HG03064 (cell line): ENCODE data around the gene NUP214.
"Not testable (repeated sequence)": the region's sequence is repeated elsewhere in the genome, so short reads cannot be mapped to it uniquely, and the experiment has no call there.

ENCODE experiments used
- ATAC-seq: cut with Tn5 transposase; IDR thresholded peaks from one replicate; pipeline ENCODE4 v1.9.1; 2021; ENCODE audit warnings: low read depth; ENCODE audit not compliant: unreplicated experiment

Gene NUP214

DNA sequence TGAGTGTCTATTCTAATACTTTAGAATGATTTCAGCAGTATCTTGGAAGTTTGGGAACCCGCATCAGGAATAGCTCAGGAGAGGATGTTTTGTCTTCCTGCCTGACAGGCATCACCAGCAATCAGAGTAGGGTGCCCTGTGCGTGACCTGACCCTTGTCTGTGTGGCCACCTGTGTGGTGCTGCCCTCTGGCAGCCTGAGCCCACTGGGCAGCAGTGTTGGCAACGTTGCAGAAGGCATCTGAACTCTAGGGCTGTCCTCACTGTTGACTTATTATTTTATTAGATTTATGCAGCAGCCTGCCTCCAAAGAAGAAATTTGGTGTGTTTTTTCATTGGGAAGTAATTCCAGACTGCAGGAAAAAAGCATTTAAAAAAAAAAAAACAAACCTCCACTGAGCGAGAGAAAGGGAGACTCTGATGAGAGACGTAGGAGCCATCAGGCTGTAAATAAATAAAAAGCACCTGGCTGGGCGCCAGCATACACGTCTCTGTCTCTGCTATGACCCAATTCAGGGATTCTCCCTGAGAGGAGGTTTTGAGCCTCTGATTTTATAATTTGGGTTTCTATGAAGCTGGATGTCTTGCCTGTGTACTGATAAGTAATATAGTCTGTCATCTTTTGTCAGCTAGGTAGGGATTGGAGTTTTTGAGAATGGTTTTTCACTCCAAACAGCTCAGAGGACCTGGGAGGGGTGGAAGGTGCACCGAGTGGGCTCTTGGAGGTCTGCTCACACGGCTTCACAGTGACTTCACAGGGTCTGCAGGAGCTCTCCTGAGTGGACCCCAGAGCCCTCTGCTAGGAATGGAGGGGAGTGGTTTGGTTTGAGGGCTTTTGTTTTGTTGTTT, 101.9 kb downstream of the NUP214 start:
- no peak for ATAC-seq

DNA sequence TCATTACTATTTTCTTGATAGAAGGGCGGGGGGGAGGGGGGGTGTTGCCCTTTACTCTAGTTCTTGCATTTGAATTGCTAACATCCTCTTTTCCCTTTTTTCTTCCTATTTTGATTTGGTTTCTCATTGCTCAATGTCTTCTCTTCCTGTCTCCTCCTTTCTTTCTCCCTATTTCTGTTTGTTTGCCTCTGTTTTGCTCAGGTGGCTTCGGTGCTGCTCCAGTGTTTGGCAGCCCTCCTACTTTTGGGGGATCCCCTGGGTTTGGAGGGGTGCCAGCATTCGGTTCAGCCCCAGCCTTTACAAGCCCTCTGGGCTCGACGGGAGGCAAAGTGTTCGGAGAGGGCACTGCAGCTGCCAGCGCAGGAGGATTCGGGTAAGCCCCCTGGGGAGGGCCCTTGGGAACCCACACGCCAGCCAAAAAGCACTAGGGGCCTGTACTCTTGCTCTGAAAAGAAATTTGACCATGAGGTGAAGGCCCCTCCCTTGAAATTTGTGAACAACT, 102.6 kb downstream of the NUP214 start:
- no peak for ATAC-seq

DNA sequence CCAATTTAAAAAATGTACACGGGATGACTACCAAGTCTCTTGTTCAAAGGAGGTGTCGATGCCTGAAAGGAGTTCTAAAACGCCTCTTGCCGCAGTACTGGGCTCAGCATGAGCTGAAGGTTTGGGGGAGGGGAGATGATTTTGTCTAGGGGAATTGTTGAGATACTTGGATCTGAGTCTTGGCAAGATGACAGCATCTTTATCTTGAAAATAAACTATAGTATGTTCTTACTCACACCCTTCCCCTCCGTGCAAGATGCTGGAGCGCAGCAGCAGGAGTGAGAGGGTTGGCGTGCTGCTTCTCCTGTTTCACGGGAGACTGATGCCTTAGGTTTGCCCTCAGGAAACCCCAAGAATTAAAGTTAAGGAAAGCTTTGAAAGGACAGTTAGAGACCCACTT, 103.6 kb downstream of the NUP214 start:
- ATAC-seq = no peak

DNA sequence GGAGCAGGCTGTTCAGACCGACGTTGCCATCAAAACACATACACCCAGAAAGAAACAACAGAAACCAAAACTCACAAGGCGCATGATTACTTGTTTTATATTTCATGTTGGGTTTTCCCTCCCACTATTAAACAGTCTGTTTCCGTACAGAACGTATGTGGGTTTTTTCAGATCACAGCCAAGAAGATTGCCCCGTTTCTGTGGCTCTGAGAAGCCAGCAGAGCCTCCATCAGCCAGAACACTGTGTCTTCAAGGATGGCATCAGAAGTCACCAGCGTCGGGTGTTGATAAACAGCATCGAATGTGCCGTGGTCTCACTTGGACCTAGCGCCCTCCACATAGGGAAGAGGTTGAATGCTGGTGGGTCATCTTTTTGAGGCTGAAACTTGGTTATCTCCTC, 108.2 kb downstream of the NUP214 start:
- no peak for ATAC-seq

DNA sequence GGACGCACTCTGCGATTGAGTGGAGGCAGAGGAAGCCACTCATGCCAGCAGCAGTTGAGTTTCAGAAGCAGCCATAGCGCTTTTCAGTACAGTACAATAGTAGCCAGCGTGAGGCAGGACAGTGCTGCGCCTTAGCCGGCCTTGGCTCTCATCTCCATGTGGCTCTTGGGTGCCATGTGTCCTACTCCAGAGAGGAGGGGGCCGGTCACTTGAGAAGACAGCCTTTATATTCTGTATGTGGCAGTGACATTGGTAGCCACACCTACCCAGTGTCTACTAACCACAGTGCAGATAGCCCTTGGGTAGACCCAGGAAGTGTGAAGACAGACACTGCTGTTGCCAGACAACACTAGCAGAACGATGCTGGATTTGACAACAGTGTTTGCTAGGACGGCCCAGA, 108.6 kb downstream of the NUP214 start:
- no peak for ATAC-seq

DNA sequence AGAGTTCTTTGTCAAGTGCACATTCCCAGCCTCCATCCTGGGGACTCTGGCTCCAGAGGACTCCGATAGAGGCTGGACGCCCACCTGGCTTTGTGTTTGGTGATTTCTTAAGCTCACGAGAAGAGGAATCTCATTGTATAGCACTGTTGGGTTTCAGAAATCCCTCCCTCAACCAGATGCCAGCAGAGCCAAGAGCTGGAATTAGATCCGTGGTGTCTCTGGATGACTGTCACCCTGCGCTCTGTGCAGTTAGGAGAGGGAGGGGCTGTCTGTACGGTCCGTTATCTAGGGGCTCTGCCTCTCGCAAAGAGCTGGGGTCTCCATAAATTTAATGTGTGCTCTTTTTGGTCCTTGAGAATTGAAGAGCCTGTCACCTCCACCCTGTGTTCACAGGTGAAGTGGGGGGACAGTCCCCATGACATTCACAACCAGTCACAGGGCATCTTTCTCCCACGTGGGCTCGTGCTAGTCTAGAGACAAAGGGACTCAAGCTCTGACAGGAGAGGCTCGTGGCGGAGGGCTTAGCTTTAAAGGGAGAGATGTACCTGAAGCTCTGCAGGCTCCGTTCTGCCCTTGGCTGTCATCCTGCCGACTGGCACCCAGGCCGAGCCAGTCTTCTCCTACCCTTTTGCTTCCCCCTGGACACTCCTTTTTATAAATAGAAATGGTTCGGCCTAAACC, 109.6 kb downstream of the NUP214 start:
- no peak for ATAC-seq

DNA sequence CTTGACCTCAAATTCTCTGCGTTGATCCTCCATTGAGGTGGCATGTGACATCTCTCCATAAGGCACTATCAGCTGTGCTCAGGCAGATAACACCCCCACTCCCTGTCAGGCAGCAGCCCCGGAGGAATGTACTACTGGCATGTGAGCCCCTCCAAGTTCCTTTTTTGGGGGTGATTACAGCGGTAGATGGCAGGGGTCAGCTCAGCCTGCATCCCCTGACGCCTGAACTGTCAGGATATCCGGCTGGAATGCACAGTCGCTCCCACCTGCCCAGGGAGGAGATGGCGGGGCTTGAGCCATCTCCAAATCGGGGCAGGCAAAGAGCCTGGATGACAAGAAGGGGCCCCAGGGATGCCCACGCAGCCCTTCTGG, 110.1 kb downstream of the NUP214 start:
- no peak for ATAC-seq

DNA sequence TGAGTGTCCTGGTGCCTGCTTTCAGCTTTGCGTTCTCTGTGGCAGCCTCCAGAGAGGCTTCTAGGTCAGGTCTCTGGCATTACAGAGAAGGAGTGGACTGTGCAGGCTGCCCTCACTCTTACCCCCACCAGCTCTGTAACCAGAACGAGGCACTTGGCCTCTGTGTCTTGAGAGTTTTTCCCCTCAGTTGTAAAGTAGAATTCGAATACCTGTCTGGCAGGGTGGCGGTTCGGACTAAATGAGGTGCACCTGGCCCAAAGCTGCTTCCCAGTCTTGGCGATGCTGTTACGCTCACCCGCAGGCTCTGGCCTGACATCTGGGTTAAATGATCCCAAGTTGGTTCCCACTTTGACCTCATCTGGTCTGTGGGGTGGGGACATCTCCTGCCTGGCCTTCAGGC, 110.8 kb downstream of the NUP214 start:
- no peak for ATAC-seq

DNA sequence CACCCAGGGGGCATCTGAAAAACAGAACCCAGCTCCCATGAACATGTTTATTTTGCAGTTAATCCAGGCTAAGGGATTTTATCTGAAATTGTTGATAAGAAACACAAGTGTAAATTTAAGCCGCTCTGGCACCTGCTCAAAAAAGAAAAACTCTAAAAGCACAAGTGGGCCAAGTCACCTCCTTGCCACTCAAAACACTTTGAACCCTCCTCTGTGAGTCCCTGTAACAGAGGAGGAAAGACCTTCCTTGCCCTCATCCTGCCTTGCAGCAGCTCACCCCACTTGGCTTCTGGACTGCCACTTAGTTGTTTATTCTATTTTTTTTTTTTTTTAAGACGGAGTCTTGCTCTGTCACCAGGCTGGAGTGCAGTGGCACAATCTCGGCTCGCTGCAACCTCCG, 111.4 kb downstream of the NUP214 start:
- ATAC-seq = no peak

DNA sequence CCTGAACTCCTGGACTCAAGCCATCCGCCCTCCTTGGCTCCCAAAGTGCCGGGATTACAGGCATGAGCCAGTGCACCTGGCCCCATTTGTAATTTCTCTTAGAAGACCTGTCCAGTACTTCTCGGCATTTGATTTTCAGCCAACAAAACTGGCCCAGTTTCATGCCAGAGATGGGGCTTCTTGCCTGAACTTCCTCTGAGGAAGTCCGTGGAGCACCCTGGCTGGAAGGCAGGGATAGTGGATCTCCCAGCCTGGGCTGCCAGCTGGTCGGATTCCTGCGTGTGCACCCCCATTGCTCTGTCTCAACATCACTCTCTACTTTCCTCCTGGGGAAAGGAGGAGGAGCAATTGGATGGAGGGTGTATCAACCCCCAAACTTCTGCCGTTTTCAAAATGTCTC, 111.9 kb downstream of the NUP214 start:
- ATAC-seq = no peak

DNA sequence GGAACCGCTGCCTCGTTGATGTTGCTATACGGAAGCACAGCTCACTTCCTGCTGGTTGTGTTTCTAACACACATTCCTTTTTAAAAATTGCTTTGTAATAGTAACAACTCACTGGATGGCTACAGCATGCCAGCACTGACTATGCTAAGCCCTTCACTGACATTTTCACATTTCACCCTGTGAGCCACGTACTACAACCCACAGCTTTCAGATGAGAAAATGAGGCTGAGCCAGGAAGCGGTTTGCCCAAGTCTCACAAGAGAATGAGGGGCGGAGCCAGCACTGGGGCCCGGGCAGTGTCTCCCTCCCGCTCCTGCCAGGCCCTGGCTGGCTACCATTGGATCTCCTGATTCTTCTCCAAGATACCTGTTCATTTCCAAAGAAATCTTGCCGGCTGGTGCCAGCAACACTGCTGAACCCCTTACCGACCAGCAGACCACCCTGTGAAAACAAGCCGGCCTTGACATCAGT, 112.6 kb downstream of the NUP214 start:
- ATAC-seq = peak; percentile 70

DNA sequence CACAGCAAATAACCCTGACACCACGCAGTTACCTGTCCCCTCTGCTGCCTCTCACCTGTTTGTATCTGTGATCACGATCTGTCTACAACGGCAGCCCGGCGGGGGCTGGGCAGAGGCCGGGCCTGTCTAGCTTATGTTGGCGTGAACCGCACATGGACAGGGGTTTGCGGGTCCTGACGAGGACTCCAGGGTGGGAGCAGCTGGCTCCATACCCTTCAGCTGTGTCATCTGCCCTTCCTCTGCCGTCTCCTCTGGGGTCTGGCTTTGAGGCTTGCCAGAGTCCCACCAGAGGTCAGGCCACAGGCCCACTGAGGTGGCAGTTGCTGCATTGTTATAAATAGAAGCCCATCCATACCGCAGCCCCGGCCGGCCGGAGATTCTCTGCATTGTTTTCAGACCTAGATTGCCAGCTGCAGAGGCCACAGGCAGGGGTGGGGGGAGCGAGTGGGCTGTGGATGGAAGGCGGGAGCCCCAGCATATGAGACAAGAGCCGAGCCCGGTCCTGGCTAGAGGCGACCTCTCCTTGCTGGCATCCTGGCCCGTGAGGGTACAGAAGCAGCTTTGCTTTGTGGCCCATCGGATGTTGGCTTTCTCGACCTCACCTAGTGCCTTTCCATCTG, 113.1 kb downstream of the NUP214 start:
- peak; percentile 16 for ATAC-seq

DNA sequence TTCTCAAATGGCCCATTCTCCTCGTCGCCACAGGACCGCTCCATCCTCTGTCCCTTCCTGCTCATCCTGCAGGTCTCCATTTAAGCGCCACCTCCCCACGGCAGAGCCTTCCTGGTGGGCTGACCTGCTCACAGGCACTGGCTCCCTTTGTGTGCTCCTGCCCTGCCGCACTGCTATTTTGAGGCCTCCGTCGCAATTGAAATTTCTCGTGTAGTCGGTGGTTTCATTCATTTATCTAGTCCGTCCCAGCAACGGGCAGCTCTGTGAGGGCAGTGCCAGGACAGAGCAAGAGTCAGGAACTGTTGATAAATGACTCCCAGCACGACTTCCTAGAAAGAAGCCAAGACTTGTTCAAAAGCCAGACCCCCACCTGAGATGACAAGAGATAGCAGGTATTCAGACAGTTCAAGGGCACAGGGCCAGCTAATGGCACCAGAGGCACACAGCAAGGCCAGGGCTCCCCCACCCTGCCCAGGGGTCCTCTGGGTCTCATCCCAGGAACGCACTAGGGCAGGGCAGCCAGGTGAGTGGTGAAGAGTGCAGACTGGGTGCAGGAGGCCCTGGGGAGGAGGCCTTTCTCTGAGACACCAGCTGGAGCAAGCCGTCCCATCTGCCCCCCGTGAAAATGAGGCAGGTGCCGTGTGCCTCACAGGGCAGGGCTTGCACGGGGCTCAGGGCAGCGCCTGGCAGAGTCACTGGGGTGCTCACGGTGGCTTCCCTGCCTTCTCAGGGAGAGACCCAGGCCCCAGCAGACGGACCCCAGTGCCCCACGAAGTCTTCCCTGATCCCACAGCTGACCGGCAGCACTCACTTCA, 114.0 kb downstream of the NUP214 start:
- no peak for ATAC-seq

DNA sequence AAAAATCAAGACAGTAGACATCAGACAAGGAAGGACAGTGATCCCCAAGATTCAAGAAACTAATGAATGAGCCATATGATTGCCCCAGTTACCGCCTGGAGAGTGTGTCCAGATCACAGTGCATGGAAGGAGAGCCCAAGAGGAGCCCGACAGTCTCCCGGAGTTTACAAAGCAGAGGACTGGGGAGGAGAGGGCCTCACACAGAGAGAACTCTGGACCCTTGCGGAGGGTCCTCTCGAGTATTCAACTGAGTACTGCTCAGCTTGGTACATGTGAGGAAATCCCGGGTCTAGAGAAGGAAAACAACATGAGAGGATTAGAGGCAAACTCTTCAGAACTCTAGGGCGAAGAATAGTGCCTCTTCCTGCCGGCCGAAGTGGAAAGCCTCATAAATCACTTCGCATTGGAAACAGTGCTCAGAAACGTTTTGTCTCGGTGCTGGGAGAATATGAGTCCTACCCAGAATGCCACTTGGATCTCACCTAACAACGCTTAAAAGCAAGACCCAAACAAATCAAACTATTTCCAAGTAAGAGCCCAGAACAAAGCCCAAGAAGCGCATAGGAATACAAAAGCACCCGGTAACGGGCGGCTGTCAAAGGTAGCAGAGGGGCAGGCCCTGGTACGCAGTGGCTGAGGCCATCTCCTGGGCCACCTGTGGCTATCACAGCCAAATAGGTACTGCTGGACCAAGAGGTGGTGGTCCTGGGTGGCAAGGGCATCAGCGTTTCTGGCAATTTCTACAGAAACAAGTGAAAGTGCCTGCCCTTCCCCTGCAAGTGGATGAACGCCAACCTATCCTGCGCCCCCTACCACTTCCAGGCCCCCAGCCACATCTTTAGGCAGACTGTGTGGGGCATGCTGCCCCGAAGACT, 114.9 kb downstream of the NUP214 start:
- no peak for ATAC-seq

DNA sequence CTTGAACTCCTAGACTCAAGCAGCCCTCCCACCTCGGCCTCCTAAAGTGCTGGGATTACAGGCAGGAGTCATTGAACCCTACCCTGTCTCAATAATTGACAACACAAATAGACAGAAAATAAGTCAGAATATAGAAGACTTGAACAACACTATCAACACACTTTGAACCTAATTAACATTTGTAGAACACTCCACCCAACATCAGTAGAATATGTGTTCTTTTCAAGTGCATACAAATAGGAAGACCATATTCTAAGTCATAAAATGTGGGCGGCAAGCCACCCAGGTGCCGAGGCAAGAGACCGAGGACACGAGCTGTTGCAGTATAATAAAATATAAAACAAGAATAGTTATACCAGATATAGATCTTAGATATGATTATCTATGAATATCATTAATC, 118.9 kb downstream of the NUP214 start:
- ATAC-seq = not testable (repeated sequence)

DNA sequence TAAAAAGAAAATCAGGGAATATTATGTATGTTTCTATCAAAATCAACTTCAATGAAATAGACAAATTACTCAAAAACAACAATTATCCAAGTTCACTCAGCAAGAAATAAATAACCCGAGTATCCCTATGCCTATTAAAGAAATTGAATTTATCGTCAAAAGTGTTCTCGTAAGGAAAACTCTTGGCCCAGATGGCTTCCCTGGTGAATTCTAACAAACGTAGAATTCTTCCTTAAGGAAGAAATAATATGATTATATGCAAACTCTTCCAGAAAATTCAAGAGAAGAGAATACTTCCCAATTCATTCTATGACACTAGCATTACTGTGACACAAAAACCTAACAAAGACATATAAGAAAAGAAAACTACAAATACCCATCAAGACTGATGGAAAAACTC, 121.2 kb downstream of the NUP214 start:
- ATAC-seq = no peak

DNA sequence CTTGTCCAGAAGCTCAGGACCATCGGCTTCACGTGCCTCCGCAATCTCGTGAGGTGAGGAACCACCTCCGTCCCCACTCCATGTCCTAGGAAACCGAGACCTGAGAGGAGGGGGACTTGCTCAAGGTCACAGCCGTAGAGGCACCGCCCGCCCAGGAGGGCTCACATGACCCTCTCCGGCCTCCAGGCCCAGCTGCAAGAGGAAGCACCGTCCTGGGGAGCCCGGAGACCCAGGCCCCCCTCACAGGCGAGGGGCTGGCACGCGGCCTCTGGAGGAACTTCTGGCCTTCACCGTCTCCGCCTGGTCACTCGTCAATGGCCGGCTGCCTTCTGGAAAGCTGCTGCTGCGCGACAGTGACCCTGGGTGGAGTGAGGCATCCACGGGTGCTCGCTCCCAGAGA, 126.7 kb downstream of the NUP214 start:
- no peak for ATAC-seq

DNA sequence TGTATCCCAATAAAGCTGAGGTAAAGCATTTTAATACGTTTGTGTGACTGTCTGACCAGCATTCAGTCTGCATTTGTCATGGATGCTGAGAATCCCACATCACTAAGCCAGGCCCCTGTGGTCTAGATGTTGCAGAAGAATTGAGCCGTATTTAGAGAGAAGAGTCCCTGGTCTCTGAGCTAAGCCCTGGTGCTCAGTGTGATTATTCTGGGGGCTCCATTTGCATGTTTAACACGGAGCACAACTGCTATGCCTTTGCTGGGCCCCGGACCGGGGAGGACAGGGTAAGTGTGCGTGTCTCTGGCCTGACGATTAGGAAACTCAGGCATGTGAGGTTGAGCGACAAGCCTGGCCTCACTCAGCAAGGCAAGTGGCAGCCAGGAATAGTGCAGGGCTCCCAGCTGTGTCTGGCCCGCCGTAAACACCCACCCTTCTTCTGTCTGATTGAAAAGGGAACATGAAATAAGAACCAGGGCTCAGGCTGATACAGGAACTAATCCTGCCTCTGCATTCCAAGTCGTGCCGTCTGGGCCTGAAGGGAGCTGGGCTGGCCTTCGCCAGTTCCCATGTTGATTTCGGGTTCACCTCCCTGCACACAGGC, 128.6 kb downstream of the NUP214 start:
- ATAC-seq = no peak

DNA sequence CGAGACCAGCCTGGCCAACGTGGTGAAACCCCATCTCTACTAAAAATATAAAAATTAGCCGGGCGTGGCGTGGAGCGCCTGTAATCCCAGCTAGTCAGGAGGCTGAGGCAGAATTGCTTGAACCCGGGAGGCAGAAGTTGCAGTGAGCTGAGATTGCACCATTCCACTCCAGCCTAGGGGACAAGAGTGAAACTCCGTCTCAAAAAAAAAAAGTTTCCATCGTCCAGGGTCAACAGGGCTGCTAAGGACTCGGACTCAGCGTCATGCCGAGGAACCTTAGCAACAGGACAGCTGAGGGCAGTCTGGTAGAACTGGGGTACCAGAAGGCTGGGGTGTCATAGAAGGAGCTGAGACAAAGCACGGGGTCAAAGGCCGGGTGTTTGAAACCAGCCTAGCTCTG, 129.2 kb downstream of the NUP214 start:
- ATAC-seq = no peak
